Measurements from ENCODE around the gene EFHB. TPM values are rescaled to one million over a fixed set of nuclear protein-coding genes. Genes with fewer than 3 reads are reported as not detected.
"Not testable (repeated sequence)": the region's sequence is repeated elsewhere in the genome, so short reads cannot be mapped to it uniquely, and the experiment has no call there.

EFHB gene, protein sequence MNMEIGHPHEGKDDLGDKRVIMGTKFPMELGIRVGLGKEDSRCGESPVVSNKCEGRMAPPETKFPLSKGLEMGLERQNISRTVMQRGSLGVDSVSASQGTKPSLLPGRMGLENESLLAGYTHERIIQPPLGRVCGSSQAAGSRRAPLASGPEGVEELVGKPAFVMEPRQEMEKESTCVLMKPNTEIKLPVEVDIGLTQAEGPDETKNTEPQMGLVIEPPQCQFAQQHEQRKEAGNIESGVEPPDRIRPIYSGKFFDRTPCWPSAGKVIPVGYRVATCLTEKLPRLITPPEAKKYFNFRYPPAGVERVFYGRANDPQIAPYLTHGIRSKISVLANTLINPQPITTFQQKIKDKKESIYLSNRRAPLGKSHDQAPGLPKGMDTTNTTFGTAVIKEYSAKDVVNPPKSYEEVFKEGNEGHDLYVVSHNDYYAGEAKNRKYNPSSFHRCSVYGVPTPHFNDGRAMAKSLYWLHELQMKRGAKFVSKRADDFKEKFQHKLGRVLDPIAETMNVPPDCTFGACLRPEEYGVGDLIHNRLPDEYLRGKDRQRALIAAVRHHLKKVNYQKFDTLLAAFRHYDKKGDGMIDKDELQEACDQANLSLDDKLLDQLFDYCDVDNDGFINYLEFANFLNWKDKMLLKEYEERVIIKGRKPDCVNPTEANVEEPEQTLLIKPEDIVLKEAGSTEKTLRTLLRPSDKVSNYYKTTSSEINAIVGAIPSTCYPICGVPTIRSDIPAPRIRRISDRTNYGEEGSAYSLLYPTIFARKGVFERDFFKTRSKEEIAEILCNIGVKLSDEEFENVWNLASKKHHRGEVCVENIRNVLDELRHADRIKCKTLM
- 0.44 and 0.85 TPM in 2 replicates for total RNA-seq

DNA sequence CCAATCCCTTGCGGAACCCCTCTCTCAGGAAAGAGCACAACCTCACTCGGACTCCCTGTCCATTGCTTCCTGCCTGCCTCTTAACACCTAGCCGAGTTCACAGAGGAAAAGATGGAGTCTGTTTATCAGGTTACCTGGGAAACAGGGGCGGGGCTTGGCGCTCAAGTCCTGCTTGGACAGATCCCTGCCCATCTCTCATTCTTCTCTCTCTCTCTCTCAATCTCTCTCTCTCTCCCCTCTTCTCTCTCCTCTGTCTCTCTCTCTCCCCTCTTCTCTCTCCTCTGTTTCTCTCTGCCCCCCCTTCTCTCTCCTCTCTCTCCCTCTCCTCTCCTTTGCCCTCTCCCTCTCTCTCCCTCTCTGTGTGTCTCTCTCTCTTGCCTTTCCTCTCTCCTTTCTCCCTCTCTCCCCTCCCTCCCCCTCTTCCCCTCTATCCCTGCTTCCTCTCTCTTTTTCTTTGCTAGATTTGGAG, at the start of gene EFHB:
Gene EFHB (minus strand): TSS at position 120 of the 469 bp plus-strand sequence. CDS start 199 bp downstream, outside the sequence.
- Mint-ChIP-seq H3K4me1 (peaks cover 52% of the 10 kb centered on the region), H3K4me3 (no peak within 1 kb of the TSS), H3K27me3 (no peaks in the 10 kb centered on the region), H3K9me3 (peaks cover 16% of the 10 kb centered on the region), H3K36me3 (ENCODE audit: low read depth) (no peaks in the 10 kb centered on the region), H3K27ac (peak within 1 kb of the TSS; percentile 83)
- intact Hi-C loops (cut with micrococcal nuclease): loop anchor here (10.0 kb wide), 1 partner anchor 1189 kb away; no protein-coding TSS in a partner anchor
- DNase-seq: peak; percentile 70

GRCh38 chr3:19972054-19972453, 38.0 kb upstream of the EFHB start:
- H3K36me3 Mint-ChIP-seq (ENCODE audit: low read depth): peaks cover 42% of the 10 kb centered on the region
- H3K9me3 Mint-ChIP-seq: no peaks in the 10 kb centered on the region
- H3K4me3 Mint-ChIP-seq: no peak overlapping the region
- peaks cover 21% of the 10 kb centered on the region for H3K4me1 Mint-ChIP-seq
- H3K27ac Mint-ChIP-seq: no peak overlapping the region
- no peak for DNase-seq
- H3K27me3 Mint-ChIP-seq: no peaks in the 10 kb centered on the region
- intact Hi-C loops (cut with micrococcal nuclease): no loop called here

DNA sequence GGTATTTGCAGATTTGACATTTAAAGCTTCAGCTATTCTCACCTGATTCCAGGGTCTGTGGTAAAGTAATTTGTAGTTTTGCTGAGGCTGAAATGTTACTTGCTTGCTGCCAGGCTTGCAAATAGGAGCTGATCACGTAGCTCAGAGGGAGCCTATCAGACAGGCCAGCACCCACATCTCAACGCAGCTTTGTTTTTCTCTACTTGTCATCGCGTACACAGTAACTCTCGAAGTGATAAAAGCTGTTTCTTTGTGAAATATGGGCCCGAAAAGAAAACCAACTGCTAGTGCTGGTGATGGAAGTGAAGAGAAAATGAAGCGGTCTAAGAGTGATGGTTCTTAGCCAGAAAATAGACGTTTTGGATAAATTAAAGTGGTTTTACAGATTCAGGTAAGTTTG, 36.3 kb upstream of the EFHB start:
- intact Hi-C loops (cut with micrococcal nuclease): no loop called here

GRCh38 chr3:19967812-19968211, 33.8 kb upstream of the EFHB start:
- intact Hi-C loops (cut with micrococcal nuclease): no loop called here
- peaks cover 30% of the 10 kb centered on the region for H3K36me3 Mint-ChIP-seq (ENCODE audit: low read depth)
- H3K9me3 Mint-ChIP-seq: no peaks in the 10 kb centered on the region
- H3K27me3 Mint-ChIP-seq: no peaks in the 10 kb centered on the region
- no peak overlapping the region for H3K27ac Mint-ChIP-seq
- no peak overlapping the region for H3K4me3 Mint-ChIP-seq
- H3K4me1 Mint-ChIP-seq: peaks cover 26% of the 10 kb centered on the region
- no peak for DNase-seq

More for the DNA sequence above, 36.3 kb upstream of the EFHB start:
- DNase-seq: no peak
- Mint-ChIP-seq H3K27me3 (no peaks in the 10 kb centered on the region), H3K27ac (no peak overlapping the region), H3K4me3 (no peak overlapping the region), H3K36me3 (ENCODE audit: low read depth) (peaks cover 40% of the 10 kb centered on the region), H3K4me1 (peaks cover 26% of the 10 kb centered on the region), H3K9me3 (no peaks in the 10 kb centered on the region)

GRCh38 chr3:19967208-19967607, 33.2 kb upstream of the EFHB start:
- intact Hi-C loops (cut with micrococcal nuclease): no loop called here
- Mint-ChIP-seq H3K4me3 (no peak overlapping the region), H3K36me3 (ENCODE audit: low read depth) (peaks cover 28% of the 10 kb centered on the region), H3K9me3 (no peaks in the 10 kb centered on the region), H3K27me3 (no peaks in the 10 kb centered on the region), H3K27ac (no peak overlapping the region), H3K4me1 (peaks cover 23% of the 10 kb centered on the region)
- peak; percentile 39 for DNase-seq

DNA sequence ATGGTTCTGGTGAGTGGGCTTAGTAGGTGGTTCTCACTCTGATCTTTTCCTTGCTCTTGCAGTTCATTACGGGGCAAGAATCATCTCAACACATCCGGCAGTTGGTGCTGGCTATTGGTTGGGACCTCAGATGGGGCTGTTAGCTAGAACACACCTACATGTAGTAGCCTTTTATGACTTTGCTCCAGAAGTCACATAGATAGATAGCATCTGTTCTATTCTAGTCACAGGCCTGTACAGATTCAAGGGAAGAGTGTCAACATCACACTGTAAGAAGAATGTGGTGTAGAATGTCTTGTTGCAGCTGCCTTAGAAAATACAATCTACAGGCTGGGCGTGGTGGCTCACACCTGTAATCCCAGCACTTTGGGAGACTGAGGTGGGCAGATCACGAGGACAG, 27.9 kb upstream of the EFHB start:
- Mint-ChIP-seq H3K4me3 (no peak overlapping the region), H3K36me3 (ENCODE audit: low read depth) (peaks cover 23% of the 10 kb centered on the region), H3K27me3 (no peaks in the 10 kb centered on the region), H3K27ac (no peak overlapping the region), H3K9me3 (no peaks in the 10 kb centered on the region), H3K4me1 (peaks cover 27% of the 10 kb centered on the region)
- DNase-seq: peak; percentile 48
- intact Hi-C loops (cut with micrococcal nuclease): no loop called here

DNA sequence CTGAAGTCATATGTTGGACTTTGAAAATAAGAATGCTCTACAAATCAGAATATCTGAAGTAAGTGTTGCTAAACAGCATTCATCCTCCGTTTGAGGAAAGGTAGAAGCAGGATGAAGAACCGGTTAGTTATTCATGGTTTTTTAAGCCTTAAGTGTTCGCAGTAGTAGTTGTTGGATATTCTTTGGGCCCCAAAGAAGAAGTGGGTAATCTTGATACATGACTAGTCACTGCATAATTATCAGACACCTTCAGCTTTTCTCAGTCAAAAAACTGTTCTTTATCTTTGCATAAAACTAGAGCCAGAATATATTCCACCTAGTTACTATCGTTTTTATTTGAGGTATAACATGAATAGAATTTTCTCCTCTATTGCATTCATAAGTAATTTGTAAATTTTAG, 26.7 kb upstream of the EFHB start:
- Mint-ChIP-seq H3K36me3 (ENCODE audit: low read depth) (peaks cover 22% of the 10 kb centered on the region), H3K9me3 (no peaks in the 10 kb centered on the region), H3K4me3 (no peak overlapping the region), H3K27me3 (no peaks in the 10 kb centered on the region), H3K4me1 (peaks cover 24% of the 10 kb centered on the region), H3K27ac (no peak overlapping the region)
- no peak for DNase-seq
- intact Hi-C loops (cut with micrococcal nuclease): no loop called here

- intact Hi-C loops (cut with micrococcal nuclease): no loop called here
- Mint-ChIP-seq H3K4me1 (peaks cover 29% of the 10 kb centered on the region), H3K27ac (no peak overlapping the region), H3K27me3 (no peaks in the 10 kb centered on the region), H3K4me3 (no peak overlapping the region), H3K9me3 (no peaks in the 10 kb centered on the region), H3K36me3 (ENCODE audit: low read depth) (peaks cover 29% of the 10 kb centered on the region)
- DNase-seq: no peak
Measured at GRCh38 chr3:19959505-19959904, 25.5 kb upstream of the EFHB start.

DNA sequence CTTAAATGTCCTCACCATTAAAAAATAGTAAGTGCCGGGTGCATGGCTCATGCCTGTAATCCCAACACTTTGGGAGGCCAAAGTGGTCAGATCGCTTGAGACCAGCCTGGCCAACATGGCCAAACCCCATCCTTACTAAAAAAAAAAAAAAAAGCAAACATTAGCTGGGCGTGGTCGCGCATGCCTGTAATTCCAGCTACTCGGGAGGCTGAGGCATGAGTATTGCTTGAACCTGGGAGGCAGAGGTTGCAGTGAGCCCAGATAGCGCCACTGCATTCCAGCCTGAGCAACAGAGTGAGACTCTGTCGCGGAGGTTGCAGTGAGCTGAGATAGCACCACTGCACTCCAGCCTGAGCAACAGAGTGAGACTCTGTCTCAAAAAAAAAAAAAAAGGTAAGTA, 23.3 kb upstream of the EFHB start:
- intact Hi-C loops (cut with micrococcal nuclease); H3K9me3 Mint-ChIP-seq; DNase-seq; H3K4me3 Mint-ChIP-seq; H3K27me3 Mint-ChIP-seq; H3K27ac Mint-ChIP-seq: not testable (repeated sequence)
- H3K4me1 Mint-ChIP-seq: peaks cover 27% of the 10 kb centered on the region
- H3K36me3 Mint-ChIP-seq (ENCODE audit: low read depth): peaks cover 36% of the 10 kb centered on the region

DNA sequence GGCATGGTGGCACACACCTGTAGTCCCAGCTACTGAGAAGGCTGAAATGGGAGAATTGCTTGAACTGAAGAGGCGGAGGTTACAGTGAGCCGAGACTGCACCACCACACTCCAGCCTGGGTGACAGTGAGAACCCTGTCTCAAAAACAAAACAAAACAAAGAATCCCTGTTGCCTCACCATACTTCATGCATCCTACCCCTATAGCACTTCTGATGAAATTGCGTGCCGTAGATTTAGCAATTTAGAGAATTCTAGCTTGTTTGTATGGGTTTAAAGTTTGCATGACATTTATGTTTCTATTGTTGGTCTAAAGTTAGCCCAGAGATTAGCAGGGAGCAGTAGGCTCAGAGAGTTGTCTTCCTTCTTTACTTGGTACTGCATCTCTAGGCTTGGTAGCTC, 20.7 kb upstream of the EFHB start:
- H3K9me3 Mint-ChIP-seq: no peaks in the 10 kb centered on the region
- H3K4me1 Mint-ChIP-seq: peaks cover 25% of the 10 kb centered on the region
- intact Hi-C loops (cut with micrococcal nuclease): no loop called here
- no peaks in the 10 kb centered on the region for H3K27me3 Mint-ChIP-seq
- H3K36me3 Mint-ChIP-seq (ENCODE audit: low read depth): peaks cover 36% of the 10 kb centered on the region
- DNase-seq: peak; percentile 31
- no peak overlapping the region for H3K4me3 Mint-ChIP-seq
- H3K27ac Mint-ChIP-seq: no peak overlapping the region

- no peak for DNase-seq
- peaks cover 31% of the 10 kb centered on the region for H3K4me1 Mint-ChIP-seq
- H3K4me3 Mint-ChIP-seq: no peak overlapping the region
- H3K36me3 Mint-ChIP-seq (ENCODE audit: low read depth): peaks cover 40% of the 10 kb centered on the region
- intact Hi-C loops (cut with micrococcal nuclease): no loop called here
- H3K27me3 Mint-ChIP-seq: peaks cover 3% of the 10 kb centered on the region
- peaks cover under 1% of the 10 kb centered on the region for H3K9me3 Mint-ChIP-seq
- no peak overlapping the region for H3K27ac Mint-ChIP-seq
Measured at GRCh38 chr3:19950316-19950715, 16.3 kb upstream of the EFHB start.

DNA sequence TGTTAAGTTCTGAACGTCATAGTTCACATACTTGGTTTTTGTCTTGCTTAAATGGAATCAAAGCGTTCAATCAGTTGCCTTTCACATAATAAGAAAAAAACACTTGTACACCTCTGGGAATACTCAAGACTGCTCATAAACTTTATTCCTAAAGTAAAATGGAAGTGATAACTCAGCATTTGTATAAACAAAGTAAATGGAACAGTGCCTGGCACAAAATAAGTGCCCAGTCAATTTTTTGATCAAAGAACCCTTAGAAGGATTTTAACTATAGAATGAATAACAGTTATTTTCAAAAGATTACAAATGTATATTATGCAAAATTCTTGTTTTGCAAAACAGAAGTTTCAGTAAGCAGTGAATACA, 14.2 kb upstream of the EFHB start:
- intact Hi-C loops (cut with micrococcal nuclease): loop anchor here (5.0 kb wide), 1 partner anchor 154 kb away; no protein-coding TSS in a partner anchor
- H3K9me3 Mint-ChIP-seq: peaks cover 5% of the 10 kb centered on the region

GRCh38 chr3:19947549-19948225, 13.7 kb upstream of the EFHB start:
- Mint-ChIP-seq H3K36me3 (ENCODE audit: low read depth) (peaks cover 27% of the 10 kb centered on the region), H3K4me3 (peak overlapping the region; percentile 95), H3K27me3 (peaks cover 3% of the 10 kb centered on the region), H3K27ac (peak overlapping the region; percentile 99), H3K4me1 (peaks cover 30% of the 10 kb centered on the region), H3K9me3 (peaks cover 5% of the 10 kb centered on the region)
- peak; percentile 84 for DNase-seq
- intact Hi-C loops (cut with micrococcal nuclease): loop anchor here (1.0 to 5.0 kb wide), 8 partner anchors 10 to 239 kb away; partner anchors contain the start of genes KAT2B and SGO1

More for the DNA sequence above, 14.2 kb upstream of the EFHB start:
- Mint-ChIP-seq H3K36me3 (ENCODE audit: low read depth) (peaks cover 27% of the 10 kb centered on the region), H3K27me3 (peaks cover 3% of the 10 kb centered on the region), H3K27ac (peak overlapping the region; percentile 99), H3K4me3 (peak overlapping the region; percentile 95), H3K4me1 (peaks cover 30% of the 10 kb centered on the region)
- no peak for DNase-seq

Data from activated CD4-positive, alpha-beta T cell treated with anti-CD3 and anti-CD28 coated beads, Interleukin-2, amount 10 ng/mL, durations not matched to agents 24 days and 14 days (primary cell).